ENCODE measurements around the gene ATP6V0E2.

ATP6V0E2 gene

GRCh38 chr7:149838992-149839408 lies 34.8 kb upstream of the ATP6V0E2 start:
- DNase-seq (ENCODE audit: low spot score) = peak; percentile 46

GRCh38 chr7:149839933-149840332 lies 33.8 kb upstream of the ATP6V0E2 start:
- no peak for DNase-seq (ENCODE audit: low spot score)

GRCh38 chr7:149843566-149843965 lies 30.2 kb upstream of the ATP6V0E2 start:
- no peak for DNase-seq (ENCODE audit: low spot score)

- no peak for DNase-seq (ENCODE audit: low spot score)
Measured at GRCh38 chr7:149844445-149844844, 29.3 kb upstream of the ATP6V0E2 start.

- DNase-seq (ENCODE audit: low spot score) = no peak
Measured at GRCh38 chr7:149845257-149845980, 28.4 kb upstream of the ATP6V0E2 start.

- DNase-seq (ENCODE audit: low spot score) = no peak
Measured at GRCh38 chr7:149846021-149846420, 27.7 kb upstream of the ATP6V0E2 start.

- DNase-seq (ENCODE audit: low spot score) = no peak
Measured at GRCh38 chr7:149846436-149847046, 27.2 kb upstream of the ATP6V0E2 start.

GRCh38 chr7:149849174-149849573 lies 24.6 kb upstream of the ATP6V0E2 start:
- DNase-seq (ENCODE audit: low spot score) = no peak

- DNase-seq (ENCODE audit: low spot score) = no peak
Measured at GRCh38 chr7:149850007-149850594, 23.7 kb upstream of the ATP6V0E2 start.

- DNase-seq (ENCODE audit: low spot score) = no peak
Measured at GRCh38 chr7:149850716-149851115, 23.1 kb upstream of the ATP6V0E2 start.

GRCh38 chr7:149851449-149851848 lies 22.3 kb upstream of the ATP6V0E2 start:
- no peak for DNase-seq (ENCODE audit: low spot score)

GRCh38 chr7:149853157-149853556 lies 20.6 kb upstream of the ATP6V0E2 start:
- no peak for DNase-seq (ENCODE audit: low spot score)

GRCh38 chr7:149854611-149855360 lies 19.0 kb upstream of the ATP6V0E2 start:
- DNase-seq (ENCODE audit: low spot score) = peak; percentile 71

GRCh38 chr7:149855361-149856305 lies 18.1 kb upstream of the ATP6V0E2 start:
- DNase-seq (ENCODE audit: low spot score) = peak; percentile 65

GRCh38 chr7:149856583-149856982 lies 17.2 kb upstream of the ATP6V0E2 start:
- DNase-seq (ENCODE audit: low spot score) = no peak

GRCh38 chr7:149859369-149859768 lies 14.4 kb upstream of the ATP6V0E2 start:
- peak; percentile 47 for DNase-seq (ENCODE audit: low spot score)

- no peak for DNase-seq (ENCODE audit: low spot score)
Measured at GRCh38 chr7:149859876-149860275, 13.9 kb upstream of the ATP6V0E2 start.

GRCh38 chr7:149860821-149861727 lies 12.7 kb upstream of the ATP6V0E2 start:
- DNase-seq (ENCODE audit: low spot score) = no peak

GRCh38 chr7:149861728-149862045 lies 12.1 kb upstream of the ATP6V0E2 start:
- no peak for DNase-seq (ENCODE audit: low spot score)

GRCh38 chr7:149862156-149862555 lies 11.6 kb upstream of the ATP6V0E2 start:
- DNase-seq (ENCODE audit: low spot score) = no peak

GRCh38 chr7:149863500-149863899 lies 10.3 kb upstream of the ATP6V0E2 start:
- no peak for DNase-seq (ENCODE audit: low spot score)

All from kidney tubule cell (primary cell).